ENCODE results near the gene SNTG2. TPM values are rescaled to one million over a fixed set of nuclear protein-coding genes. Genes with fewer than 3 reads are reported as not detected.

SNTG2 gene
- total RNA-seq, 1 donor from 2014 or later: 23.2 TPM

GRCh38 chr2:925711-926110, 24.9 kb upstream of the SNTG2 start:
- TF ChIP-seq CTCF (IDR thresholded peaks at IDR 0.05; ENCODE audit: unreplicated experiment): no peak
- Mint-ChIP-seq H3K4me3 (ENCODE audit: unreplicated experiment) (no peak overlapping the region), H3K9me3 (ENCODE audit: unreplicated experiment) (no peaks in the 10 kb centered on the region), H3K27ac (ENCODE audit: unreplicated experiment) (no peak overlapping the region), H3K4me1 (ENCODE audit: unreplicated experiment) (no peaks in the 10 kb centered on the region), H3K36me3 (ENCODE audit: low read depth, unreplicated experiment) (no peaks in the 10 kb centered on the region), H3K27me3 (ENCODE audit: unreplicated experiment) (no peaks in the 10 kb centered on the region)
- DNase-seq (ENCODE audit: low spot score): no peak

- H3K4me3 Mint-ChIP-seq (ENCODE audit: unreplicated experiment): no peak overlapping the region
- H3K36me3 Mint-ChIP-seq (ENCODE audit: low read depth, unreplicated experiment): no peaks in the 10 kb centered on the region
- no peaks in the 10 kb centered on the region for H3K4me1 Mint-ChIP-seq (ENCODE audit: unreplicated experiment)
- H3K27ac Mint-ChIP-seq (ENCODE audit: unreplicated experiment): no peak overlapping the region
- no peaks in the 10 kb centered on the region for H3K27me3 Mint-ChIP-seq (ENCODE audit: unreplicated experiment)
- DNase-seq (ENCODE audit: low spot score): no peak
- H3K9me3 Mint-ChIP-seq (ENCODE audit: unreplicated experiment): no peaks in the 10 kb centered on the region
- no peak for TF ChIP-seq CTCF (IDR thresholded peaks at IDR 0.05; ENCODE audit: unreplicated experiment)
Measured at GRCh38 chr2:926259-926793, 24.3 kb upstream of the SNTG2 start.

GRCh38 chr2:926896-927295, 23.8 kb upstream of the SNTG2 start:
- Mint-ChIP-seq H3K4me1 (ENCODE audit: unreplicated experiment) (no peaks in the 10 kb centered on the region), H3K9me3 (ENCODE audit: unreplicated experiment) (no peaks in the 10 kb centered on the region), H3K27ac (ENCODE audit: unreplicated experiment) (no peak overlapping the region), H3K36me3 (ENCODE audit: low read depth, unreplicated experiment) (no peaks in the 10 kb centered on the region), H3K27me3 (ENCODE audit: unreplicated experiment) (no peaks in the 10 kb centered on the region), H3K4me3 (ENCODE audit: unreplicated experiment) (no peak overlapping the region)
- DNase-seq (ENCODE audit: low spot score): no peak
- no peak for TF ChIP-seq CTCF (IDR thresholded peaks at IDR 0.05; ENCODE audit: unreplicated experiment)

GRCh38 chr2:929011-929735, 21.5 kb upstream of the SNTG2 start:
- H3K4me1 Mint-ChIP-seq (ENCODE audit: unreplicated experiment): no peaks in the 10 kb centered on the region
- H3K27ac Mint-ChIP-seq (ENCODE audit: unreplicated experiment): no peak overlapping the region
- TF ChIP-seq CTCF (IDR thresholded peaks at IDR 0.05; ENCODE audit: unreplicated experiment): no peak
- no peak overlapping the region for H3K4me3 Mint-ChIP-seq (ENCODE audit: unreplicated experiment)
- peaks cover 2% of the 10 kb centered on the region for H3K27me3 Mint-ChIP-seq (ENCODE audit: unreplicated experiment)
- H3K9me3 Mint-ChIP-seq (ENCODE audit: unreplicated experiment): no peaks in the 10 kb centered on the region
- H3K36me3 Mint-ChIP-seq (ENCODE audit: low read depth, unreplicated experiment): no peaks in the 10 kb centered on the region
- DNase-seq (ENCODE audit: low spot score): no peak

GRCh38 chr2:929925-930324, 20.7 kb upstream of the SNTG2 start:
- DNase-seq (ENCODE audit: low spot score): no peak
- Mint-ChIP-seq H3K27ac (ENCODE audit: unreplicated experiment) (no peak overlapping the region), H3K27me3 (ENCODE audit: unreplicated experiment) (peaks cover 2% of the 10 kb centered on the region), H3K4me1 (ENCODE audit: unreplicated experiment) (no peaks in the 10 kb centered on the region), H3K4me3 (ENCODE audit: unreplicated experiment) (no peak overlapping the region), H3K9me3 (ENCODE audit: unreplicated experiment) (no peaks in the 10 kb centered on the region), H3K36me3 (ENCODE audit: low read depth, unreplicated experiment) (no peaks in the 10 kb centered on the region)
- TF ChIP-seq CTCF (IDR thresholded peaks at IDR 0.05; ENCODE audit: unreplicated experiment): no peak

Measured in endothelial cell (in vitro differentiated cells).